Neural cell (in vitro differentiated cells): ENCODE data around the gene BST1. TPM values are rescaled to one million over a fixed set of nuclear protein-coding genes. Genes with fewer than 3 reads are reported as not detected.

Experiments
- H2AFZ ChIP-seq: fragments of 200-600, 300-800 bp; sonication (generic), shearing (Covaris generic); 2 replicates; pipeline ENCODE4 v1.6.0; 2014; ENCODE audit warnings: low read depth, mild to moderate bottlenecking, antibody characterized with exemption, low read length, moderate library complexity
- H3F3A ChIP-seq: fragments of 200-600 bp; shearing (Covaris generic); 2 replicates; pipeline ENCODE4 v1.6.1; 2016; ENCODE audit warnings: mild to moderate bottlenecking, moderate library complexity, mixed read lengths, antibody characterized with exemption, low read length; ENCODE audit not compliant: insufficient read depth, poor library complexity, severe bottlenecking
- H3K27ac ChIP-seq: fragments of 200-600, 300-800 bp; sonication (generic), shearing (Covaris generic); 2 replicates; pipeline ENCODE4 v1.5.1; 2014; ENCODE audit warnings: mild to moderate bottlenecking, low read length, moderate library complexity
- H3K27me3 ChIP-seq: fragments of 300-800, 200-600 bp; sonication (generic), shearing (Covaris generic); 2 replicates; pipeline ENCODE4 v1.6.0; 2014; ENCODE audit warnings: mild to moderate bottlenecking, low read depth, low read length, moderate library complexity; ENCODE audit not compliant: insufficient read depth
- H3K36me3 ChIP-seq: fragments of 300-800, 200-600 bp; sonication (generic), shearing (Covaris generic); 2 replicates; pipeline ENCODE4 v1.5.1; 2014; ENCODE audit warnings: mild to moderate bottlenecking, antibody characterized with exemption, low read length, moderate library complexity; ENCODE audit not compliant: insufficient read depth
- H3K4me2 ChIP-seq: fragments of 300-800, 200-600 bp; sonication (generic), shearing (Covaris generic); 2 replicates; pipeline ENCODE4 v1.6.0; 2014; ENCODE audit warnings: mild to moderate bottlenecking, low read length
- H3K4me3 ChIP-seq: fragments of 300-800, 200-600 bp; sonication (generic), shearing (Covaris generic); 2 replicates; pipeline ENCODE4 v1.5.1; 2014; ENCODE audit warnings: mild to moderate bottlenecking, low read length, moderate library complexity
- H3K79me2 ChIP-seq: fragments of 200-600 bp; shearing (Covaris generic); replicated peaks from 2 replicates; pipeline ENCODE4 v1.6.0; 2014; ENCODE audit warnings: mild to moderate bottlenecking, low read length, moderate library complexity; ENCODE audit not compliant: insufficient read depth
- H3K9ac ChIP-seq: fragments of 300-800, 200-600 bp; sonication (generic), shearing (Covaris generic); 2 replicates; pipeline ENCODE4 v1.6.1; 2016; ENCODE audit warnings: mild to moderate bottlenecking, low read length, mixed read lengths
- H3K9me2 ChIP-seq: fragments of 200-600 bp; shearing (Covaris generic); 2 replicates; pipeline ENCODE4 v1.6.1; 2016; ENCODE audit warnings: mild to moderate bottlenecking, low read length, mixed read lengths; ENCODE audit not compliant: insufficient read depth
- H3K9me3 ChIP-seq: fragments of 200-600, 300-800 bp; sonication (generic), shearing (Covaris generic); 2 replicates; pipeline ENCODE4 v1.6.1; 2016; ENCODE audit warnings: mild to moderate bottlenecking, mixed run types, low read length, moderate library complexity, mixed read lengths
- H4K20me1 ChIP-seq: fragments of 200-600 bp; shearing (Covaris generic); 2 replicates; pipeline ENCODE4 v1.6.1; 2016; ENCODE audit warnings: mild to moderate bottlenecking, mixed run types; ENCODE audit not compliant: insufficient read depth
- EP300 ChIP-seq: fragments of 450-650 bp; conservative IDR thresholded peaks from 2 replicates; pipeline ENCODE4 v1.6.1; 2014; ENCODE audit warnings: antibody characterized with exemption, mild to moderate bottlenecking, moderate library complexity; ENCODE audit not compliant: poor library complexity, severe bottlenecking
- EZH2 ChIP-seq: fragments of 200-600, 300-800 bp; shearing (Covaris generic), sonication (generic); IDR thresholded peaks from 2 replicates; pipeline ENCODE4 v1.6.1; 2014; ENCODE audit warnings: antibody characterized with exemption, low read length, borderline replicate concordance, mild to moderate bottlenecking; ENCODE audit not compliant: insufficient read depth, poor library complexity, severe bottlenecking
- MXI1 ChIP-seq: fragments of 450-650 bp; conservative IDR thresholded peaks from 2 replicates; pipeline ENCODE4 v1.6.1; 2014; ENCODE audit warnings: antibody characterized with exemption, mild to moderate bottlenecking; ENCODE audit not compliant: poor library complexity, severe bottlenecking
- POLR2AphosphoS5 ChIP-seq: IDR thresholded peaks from 2 replicates; pipeline ENCODE4 v1.6.1; 2012
- RAD21 ChIP-seq: fragments of 450-650 bp; conservative IDR thresholded peaks from 2 replicates; pipeline ENCODE4 v1.6.1; 2014; ENCODE audit warnings: antibody characterized with exemption, mild to moderate bottlenecking, moderate library complexity
- SMC3 ChIP-seq: fragments of 450-650 bp; conservative IDR thresholded peaks from 2 replicates; pipeline ENCODE4 v1.6.1; 2014; ENCODE audit warnings: antibody characterized with exemption, mild to moderate bottlenecking, moderate library complexity; ENCODE audit not compliant: poor library complexity
- TAF1 ChIP-seq: IDR thresholded peaks from 2 replicates; pipeline ENCODE4 v1.6.1; 2012; ENCODE audit warnings: low read depth
- polyA plus RNA-seq: library from polyadenylated mRNA; depleted of rRNA; stranded (reverse); fragments of >200 nt; gene quantifications from 2 replicates; pipeline ENCODE4 v1.2.3, GENCODE V29; 2014
- TF ChIP-seq, protein P1 (sequence below): IDR thresholded peaks from 2 replicates; pipeline ENCODE4 v1.6.1; 2012; ENCODE audit warnings: borderline replicate concordance
- TF ChIP-seq, protein P2 (sequence below): fragments of 450-650 bp; IDR thresholded peaks from 2 replicates; pipeline ENCODE4 v1.5.1; 2014; ENCODE audit warnings: antibody characterized with exemption, mild to moderate bottlenecking, moderate library complexity; ENCODE audit not compliant: poor library complexity, severe bottlenecking

The BST1 gene
- polyA plus RNA-seq, 1 donor from 2014 or later: 1.6 TPM

DNA sequence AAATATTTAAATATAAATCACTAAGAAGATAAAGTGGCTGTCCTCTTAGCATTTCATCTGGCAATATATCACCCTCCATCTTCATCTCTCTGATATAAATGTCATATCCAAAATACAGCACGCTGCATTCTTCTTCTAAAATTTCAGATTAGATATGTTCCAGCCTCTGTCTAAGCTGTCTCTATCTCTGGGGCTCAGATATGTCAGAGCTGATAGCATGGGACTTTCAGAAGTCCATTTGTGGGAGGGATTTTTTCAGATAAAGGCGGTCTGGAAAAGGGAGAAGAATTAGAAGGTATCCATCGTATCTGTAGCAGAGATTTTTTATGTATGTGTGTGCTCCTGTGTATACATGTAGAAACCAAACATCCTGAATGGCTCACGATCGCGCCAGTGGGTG lies 50.2 kb downstream of the BST1 start:
- Histone ChIP-seq H2AFZ (no peak overlapping the region), H3K27me3 (no peaks in the 10 kb centered on the region), H3K9ac (no peak overlapping the region), H3K4me2 (no peak overlapping the region), H3K79me2 (no peaks in the 10 kb centered on the region), H3K36me3 (no peaks in the 10 kb centered on the region), H3K9me2 (no peaks in the 10 kb centered on the region), H3K9me3 (no peaks in the 10 kb centered on the region), H3K4me3 (no peak overlapping the region), H3K27ac (no peak overlapping the region), H3F3A (no peaks in the 10 kb centered on the region), H4K20me1 (no peaks in the 10 kb centered on the region)
- TF ChIP-seq EZH2: no peak
- TF ChIP-seq, protein P1, sequence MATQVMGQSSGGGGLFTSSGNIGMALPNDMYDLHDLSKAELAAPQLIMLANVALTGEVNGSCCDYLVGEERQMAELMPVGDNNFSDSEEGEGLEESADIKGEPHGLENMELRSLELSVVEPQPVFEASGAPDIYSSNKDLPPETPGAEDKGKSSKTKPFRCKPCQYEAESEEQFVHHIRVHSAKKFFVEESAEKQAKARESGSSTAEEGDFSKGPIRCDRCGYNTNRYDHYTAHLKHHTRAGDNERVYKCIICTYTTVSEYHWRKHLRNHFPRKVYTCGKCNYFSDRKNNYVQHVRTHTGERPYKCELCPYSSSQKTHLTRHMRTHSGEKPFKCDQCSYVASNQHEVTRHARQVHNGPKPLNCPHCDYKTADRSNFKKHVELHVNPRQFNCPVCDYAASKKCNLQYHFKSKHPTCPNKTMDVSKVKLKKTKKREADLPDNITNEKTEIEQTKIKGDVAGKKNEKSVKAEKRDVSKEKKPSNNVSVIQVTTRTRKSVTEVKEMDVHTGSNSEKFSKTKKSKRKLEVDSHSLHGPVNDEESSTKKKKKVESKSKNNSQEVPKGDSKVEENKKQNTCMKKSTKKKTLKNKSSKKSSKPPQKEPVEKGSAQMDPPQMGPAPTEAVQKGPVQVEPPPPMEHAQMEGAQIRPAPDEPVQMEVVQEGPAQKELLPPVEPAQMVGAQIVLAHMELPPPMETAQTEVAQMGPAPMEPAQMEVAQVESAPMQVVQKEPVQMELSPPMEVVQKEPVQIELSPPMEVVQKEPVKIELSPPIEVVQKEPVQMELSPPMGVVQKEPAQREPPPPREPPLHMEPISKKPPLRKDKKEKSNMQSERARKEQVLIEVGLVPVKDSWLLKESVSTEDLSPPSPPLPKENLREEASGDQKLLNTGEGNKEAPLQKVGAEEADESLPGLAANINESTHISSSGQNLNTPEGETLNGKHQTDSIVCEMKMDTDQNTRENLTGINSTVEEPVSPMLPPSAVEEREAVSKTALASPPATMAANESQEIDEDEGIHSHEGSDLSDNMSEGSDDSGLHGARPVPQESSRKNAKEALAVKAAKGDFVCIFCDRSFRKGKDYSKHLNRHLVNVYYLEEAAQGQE: no peak
- no peak for TF ChIP-seq EP300
- no peak for TF ChIP-seq RAD21
- TF ChIP-seq POLR2AphosphoS5: no peak
- no peak for TF ChIP-seq TAF1
- no peak for TF ChIP-seq SMC3
- no peak for TF ChIP-seq MXI1
- TF ChIP-seq, protein P2, sequence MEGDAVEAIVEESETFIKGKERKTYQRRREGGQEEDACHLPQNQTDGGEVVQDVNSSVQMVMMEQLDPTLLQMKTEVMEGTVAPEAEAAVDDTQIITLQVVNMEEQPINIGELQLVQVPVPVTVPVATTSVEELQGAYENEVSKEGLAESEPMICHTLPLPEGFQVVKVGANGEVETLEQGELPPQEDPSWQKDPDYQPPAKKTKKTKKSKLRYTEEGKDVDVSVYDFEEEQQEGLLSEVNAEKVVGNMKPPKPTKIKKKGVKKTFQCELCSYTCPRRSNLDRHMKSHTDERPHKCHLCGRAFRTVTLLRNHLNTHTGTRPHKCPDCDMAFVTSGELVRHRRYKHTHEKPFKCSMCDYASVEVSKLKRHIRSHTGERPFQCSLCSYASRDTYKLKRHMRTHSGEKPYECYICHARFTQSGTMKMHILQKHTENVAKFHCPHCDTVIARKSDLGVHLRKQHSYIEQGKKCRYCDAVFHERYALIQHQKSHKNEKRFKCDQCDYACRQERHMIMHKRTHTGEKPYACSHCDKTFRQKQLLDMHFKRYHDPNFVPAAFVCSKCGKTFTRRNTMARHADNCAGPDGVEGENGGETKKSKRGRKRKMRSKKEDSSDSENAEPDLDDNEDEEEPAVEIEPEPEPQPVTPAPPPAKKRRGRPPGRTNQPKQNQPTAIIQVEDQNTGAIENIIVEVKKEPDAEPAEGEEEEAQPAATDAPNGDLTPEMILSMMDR: no peak

DNA sequence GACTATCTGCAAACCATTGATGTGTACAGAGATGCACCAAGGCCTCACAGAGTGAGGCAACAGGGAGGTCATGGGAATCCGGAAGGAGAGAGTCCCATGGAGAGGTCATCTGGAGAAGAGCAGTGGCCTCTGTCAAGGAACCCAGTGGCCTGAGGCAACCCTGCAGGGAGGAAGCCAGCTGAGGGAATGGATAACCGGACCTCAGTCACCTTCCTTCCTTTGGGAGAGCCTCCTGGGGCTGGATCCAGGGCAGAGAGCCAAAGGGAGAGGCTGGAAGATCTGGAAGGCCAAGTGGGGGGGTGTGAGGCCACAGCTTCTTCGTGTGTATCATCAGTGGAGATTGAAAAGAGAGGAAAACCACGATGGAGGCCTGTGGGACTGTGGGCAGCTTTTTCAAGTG lies 50.9 kb downstream of the BST1 start:
- Histone ChIP-seq H3K4me2 (no peak overlapping the region), H3K9me3 (peaks cover 1% of the 10 kb centered on the region), H3K9ac (no peak overlapping the region), H3F3A (no peaks in the 10 kb centered on the region), H3K36me3 (no peaks in the 10 kb centered on the region), H3K4me3 (no peak overlapping the region), H4K20me1 (no peaks in the 10 kb centered on the region), H2AFZ (no peak overlapping the region), H3K27ac (no peak overlapping the region), H3K79me2 (no peaks in the 10 kb centered on the region), H3K27me3 (no peaks in the 10 kb centered on the region), H3K9me2 (no peaks in the 10 kb centered on the region)
- TF ChIP-seq EP300 (no peak), SMC3 (no peak), POLR2AphosphoS5 (no peak), RAD21 (no peak), MXI1 (no peak), EZH2 (no peak), TAF1 (no peak)
- TF ChIP-seq, protein P1: no peak
- TF ChIP-seq, protein P2: no peak
